Measurements from ENCODE around the gene NOSIP. TPM values are rescaled to one million over a fixed set of nuclear protein-coding genes. Genes with fewer than 3 reads are reported as not detected.

NOSIP gene
- polyA plus RNA-seq, 1 of the 3 experiments (the other 2 are of a cell fraction): 128 TPM

DNA sequence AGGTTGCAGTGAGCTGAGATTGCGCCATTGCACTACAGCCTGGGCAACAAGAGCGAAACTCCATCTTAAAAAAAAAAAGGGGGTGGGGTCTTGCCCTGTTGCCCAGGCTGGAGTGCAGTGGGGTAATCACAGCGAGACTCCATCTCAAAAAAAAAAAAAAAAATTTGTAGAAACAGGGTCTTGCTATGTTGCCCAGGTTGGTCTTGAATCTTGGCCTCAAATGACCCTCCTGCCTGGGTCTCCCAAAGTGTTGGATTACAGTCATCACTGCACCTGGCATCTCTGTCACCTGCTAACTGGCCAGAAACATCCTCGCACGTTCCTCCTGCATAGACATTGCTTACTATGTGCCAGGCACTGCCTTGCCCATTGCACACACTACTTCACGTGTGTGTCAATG is 38.4 kb downstream of the NOSIP start (continued):
- TF ChIP-seq, protein P1, sequence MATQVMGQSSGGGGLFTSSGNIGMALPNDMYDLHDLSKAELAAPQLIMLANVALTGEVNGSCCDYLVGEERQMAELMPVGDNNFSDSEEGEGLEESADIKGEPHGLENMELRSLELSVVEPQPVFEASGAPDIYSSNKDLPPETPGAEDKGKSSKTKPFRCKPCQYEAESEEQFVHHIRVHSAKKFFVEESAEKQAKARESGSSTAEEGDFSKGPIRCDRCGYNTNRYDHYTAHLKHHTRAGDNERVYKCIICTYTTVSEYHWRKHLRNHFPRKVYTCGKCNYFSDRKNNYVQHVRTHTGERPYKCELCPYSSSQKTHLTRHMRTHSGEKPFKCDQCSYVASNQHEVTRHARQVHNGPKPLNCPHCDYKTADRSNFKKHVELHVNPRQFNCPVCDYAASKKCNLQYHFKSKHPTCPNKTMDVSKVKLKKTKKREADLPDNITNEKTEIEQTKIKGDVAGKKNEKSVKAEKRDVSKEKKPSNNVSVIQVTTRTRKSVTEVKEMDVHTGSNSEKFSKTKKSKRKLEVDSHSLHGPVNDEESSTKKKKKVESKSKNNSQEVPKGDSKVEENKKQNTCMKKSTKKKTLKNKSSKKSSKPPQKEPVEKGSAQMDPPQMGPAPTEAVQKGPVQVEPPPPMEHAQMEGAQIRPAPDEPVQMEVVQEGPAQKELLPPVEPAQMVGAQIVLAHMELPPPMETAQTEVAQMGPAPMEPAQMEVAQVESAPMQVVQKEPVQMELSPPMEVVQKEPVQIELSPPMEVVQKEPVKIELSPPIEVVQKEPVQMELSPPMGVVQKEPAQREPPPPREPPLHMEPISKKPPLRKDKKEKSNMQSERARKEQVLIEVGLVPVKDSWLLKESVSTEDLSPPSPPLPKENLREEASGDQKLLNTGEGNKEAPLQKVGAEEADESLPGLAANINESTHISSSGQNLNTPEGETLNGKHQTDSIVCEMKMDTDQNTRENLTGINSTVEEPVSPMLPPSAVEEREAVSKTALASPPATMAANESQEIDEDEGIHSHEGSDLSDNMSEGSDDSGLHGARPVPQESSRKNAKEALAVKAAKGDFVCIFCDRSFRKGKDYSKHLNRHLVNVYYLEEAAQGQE (IDR thresholded peaks at IDR 0.05; ENCODE audit: low read depth, low read length): no peak
- TF ChIP-seq MXI1 (IDR thresholded peaks at IDR 0.05; ENCODE audit: low read depth, low read length): no peak
- no peak for TF ChIP-seq ELF1 (IDR thresholded peaks at IDR 0.05)
- TF ChIP-seq POLR2AphosphoS5 (IDR thresholded peaks at IDR 0.05; ENCODE audit: low read depth, low read length): no peak
- TF ChIP-seq, protein P2, sequence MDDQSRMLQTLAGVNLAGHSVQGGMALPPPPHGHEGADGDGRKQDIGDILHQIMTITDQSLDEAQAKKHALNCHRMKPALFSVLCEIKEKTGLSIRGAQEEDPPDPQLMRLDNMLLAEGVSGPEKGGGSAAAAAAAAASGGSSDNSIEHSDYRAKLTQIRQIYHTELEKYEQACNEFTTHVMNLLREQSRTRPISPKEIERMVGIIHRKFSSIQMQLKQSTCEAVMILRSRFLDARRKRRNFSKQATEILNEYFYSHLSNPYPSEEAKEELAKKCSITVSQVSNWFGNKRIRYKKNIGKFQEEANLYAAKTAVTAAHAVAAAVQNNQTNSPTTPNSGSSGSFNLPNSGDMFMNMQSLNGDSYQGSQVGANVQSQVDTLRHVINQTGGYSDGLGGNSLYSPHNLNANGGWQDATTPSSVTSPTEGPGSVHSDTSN (IDR thresholded peaks at IDR 0.05): no peak
- TF ChIP-seq FOXM1 (IDR thresholded peaks at IDR 0.05; ENCODE audit: low read depth): no peak
- TF ChIP-seq GABPA (IDR thresholded peaks at IDR 0.05; ENCODE audit: low read depth): no peak
- TF ChIP-seq, protein P3, sequence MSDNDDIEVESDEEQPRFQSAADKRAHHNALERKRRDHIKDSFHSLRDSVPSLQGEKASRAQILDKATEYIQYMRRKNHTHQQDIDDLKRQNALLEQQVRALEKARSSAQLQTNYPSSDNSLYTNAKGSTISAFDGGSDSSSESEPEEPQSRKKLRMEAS (IDR thresholded peaks at IDR 0.05; ENCODE audit: low read depth): no peak
- no peak for TF ChIP-seq EP300 (IDR thresholded peaks at IDR 0.05; ENCODE audit: borderline replicate concordance in 1 of 2, low read depth in 1 of 2, low read length in 1 of 2)

DNA sequence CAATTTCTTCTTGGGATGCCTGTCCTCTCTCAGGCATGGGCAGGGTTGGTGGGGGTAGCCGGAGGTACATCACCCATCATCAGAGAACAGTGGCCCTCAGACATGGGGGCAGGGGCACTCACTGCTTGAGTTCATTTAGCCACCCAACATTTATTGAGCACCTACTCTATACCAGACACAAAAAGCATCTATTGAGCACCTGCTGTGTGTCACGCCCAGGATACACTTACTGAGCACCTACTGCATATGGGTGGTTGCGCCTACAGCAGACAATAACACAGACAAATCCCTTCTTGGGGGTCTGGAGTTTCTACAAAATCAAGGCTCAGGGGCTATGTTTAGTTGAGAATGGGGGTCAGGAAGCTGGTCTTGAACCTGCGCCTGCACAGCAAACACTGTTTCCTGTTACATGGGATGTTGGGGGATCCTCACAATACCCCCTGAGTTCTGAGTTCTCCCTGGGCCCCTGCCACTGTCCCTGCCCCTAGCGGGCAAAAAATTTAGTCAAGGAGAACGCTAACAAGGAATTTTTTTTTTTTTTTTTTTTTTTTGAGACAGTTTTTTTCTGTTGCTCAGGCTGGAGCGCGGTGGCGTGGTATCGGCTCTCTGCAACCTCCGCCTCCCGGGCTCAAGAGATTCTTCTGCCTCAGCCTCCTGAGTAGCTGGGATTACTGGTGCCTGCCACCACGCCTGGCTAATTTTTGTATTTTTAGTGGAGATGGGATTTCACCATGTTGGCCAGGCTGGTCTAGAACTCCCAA is 41.0 kb downstream of the NOSIP start:
- no peak overlapping the region for H3K27ac ChIP-seq (ENCODE audit: low read depth in 2 of 2, low read length in 1 of 2)
- H3K4me3 ChIP-seq (ENCODE audit: low read depth in 2 of 2, low read length in 1 of 2): no peak overlapping the region
- WGBS (ENCODE audit: low lambda C conversion rate): 86% methylated on average over 12 of the region's 13 CpGs
- no peaks in the 10 kb centered on the region for H3K36me3 ChIP-seq (replicated peaks in 1 of 2; ENCODE audit: control insufficient read depth in 1 of 2, insufficient read depth in 2 of 2, low read length in 1 of 2)
- H3K27me3 ChIP-seq (ENCODE audit: insufficient read depth): no peaks in the 10 kb centered on the region
- no peaks in the 10 kb centered on the region for H4K20me1 ChIP-seq (ENCODE audit: insufficient read depth)
- H3K9me3 ChIP-seq: no peaks in the 10 kb centered on the region
- no peaks in the 10 kb centered on the region for H3K4me1 ChIP-seq (ENCODE audit: control insufficient read depth in 1 of 2, insufficient read depth in 2 of 2, low read depth in 1 of 2, low read length in 1 of 2)
- no peak for TF ChIP-seq GABPA (IDR thresholded peaks at IDR 0.05; ENCODE audit: low read depth)
- TF ChIP-seq, protein P4, sequence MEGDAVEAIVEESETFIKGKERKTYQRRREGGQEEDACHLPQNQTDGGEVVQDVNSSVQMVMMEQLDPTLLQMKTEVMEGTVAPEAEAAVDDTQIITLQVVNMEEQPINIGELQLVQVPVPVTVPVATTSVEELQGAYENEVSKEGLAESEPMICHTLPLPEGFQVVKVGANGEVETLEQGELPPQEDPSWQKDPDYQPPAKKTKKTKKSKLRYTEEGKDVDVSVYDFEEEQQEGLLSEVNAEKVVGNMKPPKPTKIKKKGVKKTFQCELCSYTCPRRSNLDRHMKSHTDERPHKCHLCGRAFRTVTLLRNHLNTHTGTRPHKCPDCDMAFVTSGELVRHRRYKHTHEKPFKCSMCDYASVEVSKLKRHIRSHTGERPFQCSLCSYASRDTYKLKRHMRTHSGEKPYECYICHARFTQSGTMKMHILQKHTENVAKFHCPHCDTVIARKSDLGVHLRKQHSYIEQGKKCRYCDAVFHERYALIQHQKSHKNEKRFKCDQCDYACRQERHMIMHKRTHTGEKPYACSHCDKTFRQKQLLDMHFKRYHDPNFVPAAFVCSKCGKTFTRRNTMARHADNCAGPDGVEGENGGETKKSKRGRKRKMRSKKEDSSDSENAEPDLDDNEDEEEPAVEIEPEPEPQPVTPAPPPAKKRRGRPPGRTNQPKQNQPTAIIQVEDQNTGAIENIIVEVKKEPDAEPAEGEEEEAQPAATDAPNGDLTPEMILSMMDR (IDR thresholded peaks at IDR 0.05): peak; percentile 12; the same call in 1 of the 2 replicates
- no peak for TF ChIP-seq FOXM1 (IDR thresholded peaks at IDR 0.05; ENCODE audit: low read depth)
- POLR2A ChIA-PET: no interaction called here
- CTCF ChIA-PET: interaction anchor here (1.0 to 6.3 kb wide), 2 partner anchors 8 to 36 kb away, joined by 3 to 55 read pairs; no protein-coding TSS in a partner anchor
- H2AFZ ChIP-seq (ENCODE audit: low read depth): no peak overlapping the region
- no peak overlapping the region for H3K4me2 ChIP-seq
- H3F3A ChIP-seq (replicated peaks; ENCODE audit: insufficient read depth): peaks cover 5% of the 10 kb centered on the region
- no peak for DNase-seq
- no peaks in the 10 kb centered on the region for H3K79me2 ChIP-seq (ENCODE audit: insufficient read depth)
- H3K9me2 ChIP-seq: no peaks in the 10 kb centered on the region
- no peak overlapping the region for H3K9ac ChIP-seq
